A673 (cell line): ENCODE measurements around the gene QKI. TPM values are rescaled to one million over a fixed set of nuclear protein-coding genes. Genes with fewer than 3 reads are reported as not detected.

Experiments used
- BruUV-seq: library from RNA; stranded (reverse); fragments of 400-500 nt; replicated peaks from 2 replicates; lab custom pipeline; 2021; lab: Mats Ljungman, UMichigan
- CTCF ChIA-PET: fragments of 300-600 bp; sonication (Branson Sonifier 250); formaldehyde crosslinking; loops from one replicate; lab custom pipeline; 2022; ENCODE audit warnings: antibody characterized with exemption; lab: Charles Lee
- POLR2A ChIA-PET: fragments of 300-600 bp; sonication (Branson Sonifier 250); formaldehyde crosslinking; loops from one replicate; lab custom pipeline; 2022; ENCODE audit warnings: antibody characterized with exemption; ENCODE audit not compliant: low non-redundant PET; lab: Charles Lee
- DNase-seq: peaks from one replicate; pipeline ENCODE4 v3.0.0-alpha.2; 2015; ENCODE audit warnings: low spot score
- H3K27ac ChIP-seq: fragments of 200-600 bp; sonication (generic); 2 replicates; pipeline ENCODE4 v1.5.1; 2016; ENCODE audit warnings: mixed run types, low read depth, mild to moderate bottlenecking, mixed read lengths, antibody characterized with exemption, low read length; ENCODE audit not compliant: poor library complexity, severe bottlenecking
- H3K27me3 ChIP-seq: fragments of 200-600 bp; sonication (generic); replicated peaks from 2 replicates; pipeline ENCODE4 v1.6.1; 2017; ENCODE audit warnings: mixed run types, low read depth, mild to moderate bottlenecking, mixed read lengths, antibody characterized with exemption, low read length; ENCODE audit not compliant: insufficient read depth, poor library complexity
- H3K36me3 ChIP-seq: fragments of 200-600 bp; sonication (generic); 2 replicates; pipeline ENCODE4 v1.6.1; 2016; ENCODE audit warnings: mixed run types, mild to moderate bottlenecking, mixed read lengths, antibody characterized with exemption, low read length; ENCODE audit not compliant: insufficient read depth, poor library complexity, severe bottlenecking
- H3K4me1 ChIP-seq: fragments of 200-600 bp; sonication (generic); 2 replicates; pipeline ENCODE4 v1.6.1; 2017; ENCODE audit warnings: mixed run types, mild to moderate bottlenecking, mixed read lengths, antibody characterized with exemption, low read length; ENCODE audit not compliant: insufficient read depth, poor library complexity, severe bottlenecking
- H3K4me3 ChIP-seq: fragments of 200-600 bp; sonication (generic); 2 replicates; pipeline ENCODE4 v1.5.1; 2016; ENCODE audit warnings: low read depth, mixed run types, mild to moderate bottlenecking, mixed read lengths, low read length; ENCODE audit not compliant: poor library complexity, severe bottlenecking
- H3K9me3 ChIP-seq: fragments of 200-600 bp; sonication (generic); 2 replicates; pipeline ENCODE4 v1.6.1; 2016; ENCODE audit warnings: mixed run types, low read depth, mild to moderate bottlenecking, mixed read lengths, antibody characterized with exemption, low read length; ENCODE audit not compliant: poor library complexity, severe bottlenecking
- EZH2 ChIP-seq: fragments of 200-600 bp; sonication (generic); IDR thresholded peaks from 2 replicates; pipeline ENCODE4 v1.6.1; 2017; ENCODE audit warnings: borderline replicate concordance, low read depth, mild to moderate bottlenecking, mixed read lengths, antibody characterized with exemption, low read length; ENCODE audit not compliant: poor library complexity, severe bottlenecking
- intact Hi-C: fragments of 100-400 bp; cut with micrococcal nuclease; formaldehyde crosslinking; loops from one replicate; pipeline ENCODE4 v1.10.0; 2022; ENCODE audit not compliant: unreplicated experiment
- total RNA-seq: library from RNA; stranded (reverse); gene quantifications from 2 replicates; pipeline ENCODE4 v1.2.3, GENCODE V29; 2021
- TF ChIP-seq, protein P1 (sequence below): fragments of 300-800, 200-600 bp; sonication (generic); conservative IDR thresholded peaks from 2 replicates; pipeline ENCODE4 v1.5.1; 2017; ENCODE audit warnings: low read depth, mild to moderate bottlenecking, antibody characterized with exemption, low read length, moderate library complexity, mixed read lengths

The QKI gene
- total RNA-seq, 1 experiment from 2014 or later = 128 TPM

- no TSS peak for BruUV-seq
Observed at GRCh38 chr6:163559661-163560060, 145.1 kb downstream of the QKI start.

DNA sequence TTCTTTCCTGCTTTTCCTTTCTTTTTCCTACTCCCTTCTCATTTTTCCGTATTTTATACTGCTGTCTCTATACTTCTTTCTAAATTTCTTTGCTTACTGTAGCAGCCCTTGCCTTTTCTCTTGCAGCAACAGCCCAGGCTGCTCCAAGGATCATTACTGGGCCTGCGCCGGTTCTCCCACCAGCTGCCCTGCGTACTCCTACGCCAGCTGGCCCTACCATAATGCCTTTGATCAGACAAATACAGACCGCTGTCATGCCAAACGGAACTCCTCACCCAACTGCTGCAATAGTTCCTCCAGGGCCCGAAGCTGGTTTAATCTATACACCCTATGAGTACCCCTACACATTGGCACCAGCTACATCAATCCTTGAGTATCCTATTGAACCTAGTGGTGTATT lies 148.8 kb downstream of the QKI start:
- BruUV-seq = no TSS peak
- intact Hi-C loops = no loop called here
- TF ChIP-seq, protein P1, sequence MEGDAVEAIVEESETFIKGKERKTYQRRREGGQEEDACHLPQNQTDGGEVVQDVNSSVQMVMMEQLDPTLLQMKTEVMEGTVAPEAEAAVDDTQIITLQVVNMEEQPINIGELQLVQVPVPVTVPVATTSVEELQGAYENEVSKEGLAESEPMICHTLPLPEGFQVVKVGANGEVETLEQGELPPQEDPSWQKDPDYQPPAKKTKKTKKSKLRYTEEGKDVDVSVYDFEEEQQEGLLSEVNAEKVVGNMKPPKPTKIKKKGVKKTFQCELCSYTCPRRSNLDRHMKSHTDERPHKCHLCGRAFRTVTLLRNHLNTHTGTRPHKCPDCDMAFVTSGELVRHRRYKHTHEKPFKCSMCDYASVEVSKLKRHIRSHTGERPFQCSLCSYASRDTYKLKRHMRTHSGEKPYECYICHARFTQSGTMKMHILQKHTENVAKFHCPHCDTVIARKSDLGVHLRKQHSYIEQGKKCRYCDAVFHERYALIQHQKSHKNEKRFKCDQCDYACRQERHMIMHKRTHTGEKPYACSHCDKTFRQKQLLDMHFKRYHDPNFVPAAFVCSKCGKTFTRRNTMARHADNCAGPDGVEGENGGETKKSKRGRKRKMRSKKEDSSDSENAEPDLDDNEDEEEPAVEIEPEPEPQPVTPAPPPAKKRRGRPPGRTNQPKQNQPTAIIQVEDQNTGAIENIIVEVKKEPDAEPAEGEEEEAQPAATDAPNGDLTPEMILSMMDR = no peak
- no peak for TF ChIP-seq EZH2
- H3K27me3 ChIP-seq = no peaks in the 10 kb centered on the region
- H3K9me3 ChIP-seq = no peaks in the 10 kb centered on the region
- peaks cover 7% of the 10 kb centered on the region for H3K36me3 ChIP-seq
- H3K27ac ChIP-seq = no peak overlapping the region
- POLR2A ChIA-PET = no interaction called here
- H3K4me1 ChIP-seq = no peaks in the 10 kb centered on the region
- no peak overlapping the region for H3K4me3 ChIP-seq
- CTCF ChIA-PET = no interaction called here
- no peak for DNase-seq

More at GRCh38 chr6:163559661-163560060, 145.1 kb downstream of the QKI start:
- H3K27ac ChIP-seq = no peak overlapping the region
- no peak overlapping the region for H3K4me3 ChIP-seq
- ChIA-PET CTCF (no interaction called here), POLR2A (no interaction called here)
- intact Hi-C loops = loop anchor here (10.0 kb wide), 1 partner anchor 545 kb away; no protein-coding TSS in a partner anchor
- no peaks in the 10 kb centered on the region for H3K4me1 ChIP-seq
- no peak for TF ChIP-seq EZH2
- TF ChIP-seq, protein P1 = no peak
- peaks cover 7% of the 10 kb centered on the region for H3K36me3 ChIP-seq
- no peaks in the 10 kb centered on the region for H3K27me3 ChIP-seq
- DNase-seq = no peak
- H3K9me3 ChIP-seq = no peaks in the 10 kb centered on the region

DNA sequence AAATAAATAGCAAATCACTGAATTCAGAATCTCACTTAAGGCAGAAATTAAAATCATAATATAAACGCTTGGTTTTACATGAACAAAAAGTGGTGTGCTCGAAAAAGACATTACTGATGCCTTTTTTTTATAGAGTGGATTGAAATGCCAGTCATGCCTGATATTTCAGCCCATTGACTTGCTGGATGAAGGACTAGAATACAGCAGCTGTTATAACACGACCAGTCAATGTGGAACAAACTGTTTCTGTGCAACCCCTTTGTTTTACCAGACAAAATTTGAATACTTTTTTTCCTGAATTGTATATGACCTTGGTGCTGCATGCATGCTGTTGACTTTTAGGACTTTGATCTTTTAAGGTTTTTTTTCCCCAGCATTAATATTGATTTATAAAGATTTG lies 150.0 kb downstream of the QKI start:
- no peak for DNase-seq
- no peaks in the 10 kb centered on the region for H3K9me3 ChIP-seq
- intact Hi-C loops = no loop called here
- TF ChIP-seq, protein P1 = no peak
- TF ChIP-seq EZH2 = no peak
- ChIA-PET POLR2A (no interaction called here), CTCF (no interaction called here)
- H3K27me3 ChIP-seq = no peaks in the 10 kb centered on the region
- no peak overlapping the region for H3K27ac ChIP-seq
- peaks cover 7% of the 10 kb centered on the region for H3K36me3 ChIP-seq
- no peaks in the 10 kb centered on the region for H3K4me1 ChIP-seq
- no peak overlapping the region for H3K4me3 ChIP-seq
- no TSS peak for BruUV-seq
